ENCODE results near the gene ZNF202.

GRCh38 chr11:123755813-123756212, 14.4 kb upstream of the ZNF202 start:
- TF ChIP-seq EP300 (IDR thresholded peaks at IDR 0.05) (no peak), POLR2A (IDR thresholded peaks at IDR 0.05) (no peak), POLR2AphosphoS5 (IDR thresholded peaks at IDR 0.05) (no peak), CTCF (IDR thresholded peaks at IDR 0.05) (no peak)

All from gastroesophageal sphincter (tissue), 3 donors.